Mesothelial cell of epicardium (in vitro differentiated cells): ENCODE data around the gene POU4F1. TPM values are rescaled to one million over a fixed set of nuclear protein-coding genes. Genes with fewer than 3 reads are reported as not detected.

ENCODE experiments used
- DNase-seq, 2 experiments: peaks; one replicate each; pipeline ENCODE4 v3.0.0; 2021; ENCODE audit warnings: low spot score in 2 of 2; ENCODE audit not compliant: unreplicated experiment in 2 of 2
- H3K27ac Mint-ChIP-seq: 2 replicates; pipeline ENCODE4 v1.8.0; 2021; ENCODE audit warnings: mixed read lengths
- H3K27me3 Mint-ChIP-seq: 2 replicates; pipeline ENCODE4 v1.8.0; 2021; ENCODE audit warnings: low read depth, mixed read lengths
- H3K36me3 Mint-ChIP-seq: 2 replicates; pipeline ENCODE4 v1.8.0; 2021; ENCODE audit warnings: mixed read lengths
- H3K4me1 Mint-ChIP-seq: 2 replicates; pipeline ENCODE4 v1.8.0; 2021; ENCODE audit warnings: mixed read lengths
- H3K4me3 Mint-ChIP-seq: 2 replicates; pipeline ENCODE4 v1.8.0; 2021; ENCODE audit warnings: mild to moderate bottlenecking, moderate library complexity, mixed read lengths
- H3K9me3 Mint-ChIP-seq: 2 replicates; pipeline ENCODE4 v1.8.0; 2021; ENCODE audit warnings: mixed read lengths
- CTCF ChIP-seq: fragments of 200-600 bp; sonication (generic); IDR thresholded peaks from one replicate; pipeline ENCODE4 v1.5.0; 2021; ENCODE audit warnings: antibody characterized with exemption; ENCODE audit not compliant: unreplicated experiment
- total RNA-seq: library from RNA; stranded (reverse); gene quantifications from 3 replicates; pipeline ENCODE4 v1.2.1, GENCODE V29; 2021

POU4F1 gene
- total RNA-seq, 1 donor from 2014 or later = not detected

GRCh38 chr13:78636495-78636894 lies 33.1 kb upstream of the POU4F1 start:
- Mint-ChIP-seq H3K27me3 (no peaks in the 10 kb centered on the region), H3K27ac (no peak overlapping the region), H3K36me3 (peaks cover 51% of the 10 kb centered on the region), H3K4me1 (peaks cover 10% of the 10 kb centered on the region), H3K9me3 (no peaks in the 10 kb centered on the region), H3K4me3 (no peak overlapping the region)
- TF ChIP-seq CTCF = no peak
- DNase-seq = no peak

DNA sequence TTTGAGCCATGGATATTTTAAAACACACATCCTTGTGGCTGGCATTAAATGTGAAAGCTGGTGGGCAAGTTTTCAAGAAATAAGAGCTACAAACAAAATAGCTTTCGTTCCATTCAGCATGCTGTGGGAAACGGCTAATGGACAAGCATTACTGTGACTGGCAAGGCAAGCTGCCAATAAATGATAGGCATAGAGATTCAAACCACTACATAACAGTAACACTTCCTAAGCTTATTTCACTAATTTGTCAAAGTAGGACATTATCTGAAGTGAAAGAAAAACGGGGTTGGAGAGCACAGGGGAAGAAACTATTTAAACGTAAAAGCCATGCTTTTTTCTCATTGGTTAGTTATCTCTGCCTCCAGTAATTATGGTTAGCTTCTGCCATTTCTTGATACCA lies 29.6 kb upstream of the POU4F1 start:
- Mint-ChIP-seq H3K36me3 (peaks cover 47% of the 10 kb centered on the region), H3K4me3 (no peak overlapping the region), H3K9me3 (no peaks in the 10 kb centered on the region), H3K27me3 (no peaks in the 10 kb centered on the region), H3K27ac (no peak overlapping the region), H3K4me1 (peaks cover 3% of the 10 kb centered on the region)
- DNase-seq = no peak
- no peak for TF ChIP-seq CTCF

DNA sequence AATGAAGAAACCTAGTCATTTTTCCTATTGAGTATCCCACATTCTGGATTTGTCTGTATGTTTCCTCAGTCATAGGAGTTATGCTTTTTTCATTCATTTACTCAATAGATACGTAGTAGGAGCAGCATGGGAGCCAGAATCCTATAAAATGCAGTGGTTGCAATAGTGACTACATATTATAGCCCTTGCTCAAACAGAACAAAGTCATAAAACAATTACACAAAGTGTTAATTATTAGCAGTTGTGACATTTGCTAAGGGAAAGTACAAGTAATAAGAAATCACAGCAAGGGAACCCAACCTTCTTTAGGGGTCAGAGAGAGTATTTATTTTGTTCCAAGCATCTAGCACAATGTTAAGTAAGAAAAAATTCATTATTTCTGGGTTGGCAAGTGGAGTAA lies 27.7 kb upstream of the POU4F1 start:
- Mint-ChIP-seq H3K36me3 (peaks cover 49% of the 10 kb centered on the region), H3K27ac (no peak overlapping the region), H3K9me3 (no peaks in the 10 kb centered on the region), H3K27me3 (no peaks in the 10 kb centered on the region), H3K4me1 (no peaks in the 10 kb centered on the region), H3K4me3 (no peak overlapping the region)
- TF ChIP-seq CTCF = no peak
- DNase-seq = no peak

DNA sequence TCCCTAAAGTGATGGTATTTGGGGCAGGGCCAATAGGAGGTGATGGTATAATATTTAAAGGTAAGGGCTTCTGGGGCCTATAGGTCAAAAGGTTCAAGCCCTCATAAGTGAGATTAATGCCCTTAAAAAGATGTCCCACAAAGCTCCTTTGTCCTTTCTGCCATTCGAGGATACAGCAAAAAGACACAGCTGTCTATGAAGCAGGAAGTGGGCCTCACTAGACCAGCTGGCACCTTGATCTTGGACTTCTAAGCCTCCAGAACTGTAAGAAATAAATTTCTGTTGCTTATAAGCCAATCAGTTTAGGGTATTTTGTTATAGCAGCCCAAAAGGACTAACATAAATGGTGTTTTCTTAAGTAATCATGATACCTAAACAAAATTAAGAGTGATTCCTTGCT lies 27.2 kb upstream of the POU4F1 start:
- Mint-ChIP-seq H3K36me3 (peaks cover 49% of the 10 kb centered on the region), H3K4me1 (no peaks in the 10 kb centered on the region), H3K27me3 (no peaks in the 10 kb centered on the region), H3K27ac (no peak overlapping the region), H3K4me3 (no peak overlapping the region), H3K9me3 (no peaks in the 10 kb centered on the region)
- DNase-seq = no peak
- TF ChIP-seq CTCF = no peak

DNA sequence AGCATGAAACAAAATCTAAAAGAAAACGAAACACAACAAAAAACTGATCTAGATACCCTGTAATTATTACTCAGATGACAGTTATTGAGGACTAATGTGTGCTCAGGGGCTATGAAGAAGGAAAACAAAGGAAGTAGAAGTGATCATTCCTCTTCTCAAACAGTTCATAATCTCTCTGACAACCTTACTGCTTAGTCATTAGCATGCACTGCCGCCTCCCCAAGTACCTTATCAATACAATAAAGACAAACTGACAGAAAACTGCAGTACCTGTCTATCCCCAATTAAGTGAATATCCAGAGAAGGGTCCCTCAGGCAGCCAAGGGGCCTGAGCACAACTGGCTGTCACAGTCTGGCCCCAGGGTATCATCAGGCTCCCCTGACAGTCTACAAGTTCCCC lies 22.0 kb upstream of the POU4F1 start:
- Mint-ChIP-seq H3K27me3 (no peaks in the 10 kb centered on the region), H3K4me3 (no peak overlapping the region), H3K9me3 (no peaks in the 10 kb centered on the region), H3K4me1 (peaks cover 2% of the 10 kb centered on the region), H3K27ac (no peak overlapping the region), H3K36me3 (peaks cover 23% of the 10 kb centered on the region)
- no peak for DNase-seq
- TF ChIP-seq CTCF = no peak

GRCh38 chr13:78623132-78623531 lies 19.8 kb upstream of the POU4F1 start:
- no peak for TF ChIP-seq CTCF
- Mint-ChIP-seq H3K9me3 (no peaks in the 10 kb centered on the region), H3K27me3 (no peaks in the 10 kb centered on the region), H3K4me1 (peaks cover 2% of the 10 kb centered on the region), H3K27ac (no peak overlapping the region), H3K4me3 (no peak overlapping the region), H3K36me3 (peaks cover 17% of the 10 kb centered on the region)
- DNase-seq = no peak
